SK-N-SH (cell line): ENCODE measurements around the gene CNKSR2. TPM values are rescaled to one million over a fixed set of nuclear protein-coding genes. Genes with fewer than 3 reads are reported as not detected.

Experiments used
- CTCF ChIA-PET: fragments of 300-600, 350-600 bp; formaldehyde crosslinking; extraction: SDS; loops from one replicate; lab custom pipeline; 2021; lab: Yijun Ruan, JAX
- POLR2A ChIA-PET: fragments of 350-600 bp; sonication (Branson Sonifier 250); formaldehyde crosslinking; extraction: SDS; loops from one replicate; lab custom pipeline; 2020; ENCODE audit warnings: antibody characterized with exemption, inconsistent platforms; lab: Yijun Ruan, JAX
- DNase-seq: peaks from one replicate; pipeline ENCODE4 v3.0.0; 2012
- H2AFZ ChIP-seq: fragments of 200-600 bp; sonication (generic); 2 replicates; pipeline ENCODE4 v1.8.1; 2016; ENCODE audit warnings: antibody characterized with exemption, mild to moderate bottlenecking, low read depth
- H3F3A ChIP-seq: fragments of 200-600 bp; sonication (generic); replicated peaks from 2 replicates; pipeline ENCODE3; 2016; ENCODE audit warnings: antibody characterized with exemption, mild to moderate bottlenecking; ENCODE audit not compliant: insufficient read depth
- H3K27ac ChIP-seq, 2 experiments: fragments of 200-500 bp in 1 of 2; fragments of 200-600 bp in 1 of 2; sonication (Bioruptor generic) in 1 of 2; sonication (generic), shearing (Covaris generic) in 1 of 2; 2 replicates each; pipeline versions ENCODE4 v1.5.1 to v1.6.1; 2014 to 2016; ENCODE audit warnings: low read depth in 2 of 2, inconsistent platforms in 1 of 2, low read length in 1 of 2, mild to moderate bottlenecking in 1 of 2, mixed read lengths in 1 of 2
- H3K27me3 ChIP-seq: fragments of 200-600 bp; sonication (generic), shearing (Covaris generic); 2 replicates; pipeline ENCODE4 v1.6.1; 2016; ENCODE audit warnings: mixed run types; ENCODE audit not compliant: insufficient read depth
- H3K36me3 ChIP-seq, 2 experiments: fragments of 200-500 bp in 1 of 2; fragments of 200-600 bp in 1 of 2; sonication (Bioruptor generic) in 1 of 2; sonication (generic) in 1 of 2; replicated peaks in 1 of 2; 2 replicates each; pipeline versions ENCODE3 to v1.5.1; 2014 to 2016; ENCODE audit warnings: low read length in 1 of 2, mild to moderate bottlenecking in 1 of 2; ENCODE audit not compliant: insufficient read depth in 2 of 2, control insufficient read depth in 1 of 2
- H3K4me1 ChIP-seq, 2 experiments: fragments of 200-500 bp in 1 of 2; fragments of 200-600 bp in 1 of 2; sonication (Bioruptor generic) in 1 of 2; sonication (generic), shearing (Covaris generic) in 1 of 2; 2 replicates each; pipeline versions ENCODE4 v1.5.1 to v1.6.1; 2014 to 2016; ENCODE audit warnings: low read depth in 1 of 2, low read length in 1 of 2, mixed run types in 1 of 2; ENCODE audit not compliant: insufficient read depth in 2 of 2, control insufficient read depth in 1 of 2
- H3K4me2 ChIP-seq: fragments of 200-600 bp; sonication (generic), shearing (Covaris generic); 2 replicates; pipeline ENCODE4 v1.6.1; 2017; ENCODE audit warnings: mixed run types
- H3K4me3 ChIP-seq, 2 experiments: fragments of 200-500 bp in 1 of 2; fragments of 200-600 bp in 1 of 2; sonication (Bioruptor generic) in 1 of 2; sonication (generic), shearing (Covaris generic) in 1 of 2; 2 replicates each; pipeline versions ENCODE4 v1.5.1 to v1.8.1; 2014 to 2016; ENCODE audit warnings: low read depth in 2 of 2, inconsistent platforms in 1 of 2, low read length in 1 of 2, mild to moderate bottlenecking in 1 of 2, mixed read lengths in 1 of 2, moderate library complexity in 1 of 2
- H3K79me2 ChIP-seq: fragments of 200-600 bp; sonication (generic); 2 replicates; pipeline ENCODE4 v1.8.1; 2017; ENCODE audit warnings: mild to moderate bottlenecking; ENCODE audit not compliant: insufficient read depth
- H3K9ac ChIP-seq: fragments of 200-600 bp; sonication (generic); 2 replicates; pipeline ENCODE4 v1.6.1; 2017; ENCODE audit warnings: mixed run types
- H3K9me2 ChIP-seq: fragments of 200-600 bp; sonication (generic); 2 replicates; pipeline ENCODE4 v1.6.1; 2017; ENCODE audit warnings: mixed run types
- H3K9me3 ChIP-seq: fragments of 200-600 bp; sonication (generic); 2 replicates; pipeline ENCODE4 v1.6.1; 2017; ENCODE audit warnings: mixed run types, mild to moderate bottlenecking, moderate library complexity
- H4K20me1 ChIP-seq: fragments of 200-600 bp; sonication (generic); 2 replicates; pipeline ENCODE4 v1.6.1; 2017; ENCODE audit warnings: mild to moderate bottlenecking, mixed run types; ENCODE audit not compliant: insufficient read depth
- CHD2 ChIP-seq: fragments of 150-350 bp; IDR thresholded peaks from 2 replicates; pipeline ENCODE4 v1.6.1; 2018; ENCODE audit warnings: low read length; ENCODE audit not compliant: partially characterized antibody
- ELF1 ChIP-seq: IDR thresholded peaks from 2 replicates; pipeline ENCODE4 v1.4.0; 2012
- EP300 ChIP-seq, 2 experiments: IDR thresholded peaks; 2 replicates each; pipeline versions ENCODE4 v1.4.0 to v1.6.1; 2012; ENCODE audit warnings: borderline replicate concordance in 1 of 2, low read depth in 1 of 2, low read length in 1 of 2
- EZH2phosphoT487 ChIP-seq: fragments of 200-600 bp; sonication (generic); IDR thresholded peaks from 2 replicates; pipeline ENCODE4 v1.6.1; 2017; ENCODE audit warnings: low read depth, mixed run types, mild to moderate bottlenecking, antibody characterized with exemption, moderate library complexity, borderline replicate concordance
- FOXJ3 ChIP-seq: sonication (generic); formaldehyde crosslinking; IDR thresholded peaks from 2 replicates; pipeline ENCODE4 v1.5.1; 2020; ENCODE audit warnings: mild to moderate bottlenecking, missing genetic modification reagents
- FOXM1 ChIP-seq: IDR thresholded peaks from 2 replicates; pipeline ENCODE4 v1.4.0; 2012; ENCODE audit warnings: low read depth, mild to moderate bottlenecking
- GABPA ChIP-seq: IDR thresholded peaks from 2 replicates; pipeline ENCODE4 v1.4.0; 2012; ENCODE audit warnings: low read depth, mild to moderate bottlenecking
- GATA2 ChIP-seq: sonication (generic); formaldehyde crosslinking; IDR thresholded peaks from 2 replicates; pipeline ENCODE4 v1.5.0; 2020; ENCODE audit warnings: mild to moderate bottlenecking, missing genetic modification reagents
- MEF2A ChIP-seq: IDR thresholded peaks from 2 replicates; pipeline ENCODE4 v1.4.0; 2012; ENCODE audit warnings: low read depth, borderline replicate concordance
- MXI1 ChIP-seq: IDR thresholded peaks from 2 replicates; pipeline ENCODE4 v1.6.1; 2012; ENCODE audit warnings: mild to moderate bottlenecking, low read depth, low read length, improper control_type of control experiment
- NFIC ChIP-seq: IDR thresholded peaks from 2 replicates; pipeline ENCODE4 v1.4.0; 2012; ENCODE audit warnings: borderline replicate concordance
- RAD21 ChIP-seq: IDR thresholded peaks from 2 replicates; pipeline ENCODE4 v1.6.1; 2012; ENCODE audit warnings: mild to moderate bottlenecking, low read length
- TCF12 ChIP-seq: IDR thresholded peaks from 2 replicates; pipeline ENCODE4 v1.4.0; 2012
- TEAD4 ChIP-seq: IDR thresholded peaks from 2 replicates; pipeline ENCODE4 v1.4.0; 2012; ENCODE audit warnings: mild to moderate bottlenecking, borderline replicate concordance; ENCODE audit not compliant: insufficient read depth
- WGBS: methylation state at CpG from one replicate; pipeline ENCODE4 v1.1.6; 2017; ENCODE audit warnings: low lambda C conversion rate; 5-methylcytosine and 5-hydroxymethylcytosine counted together
- polyA plus RNA-seq, 3 experiments: library from polyadenylated mRNA; depleted of rRNA; stranded (reverse); fragments of >200 nt; gene quantifications; 2 replicates each; pipeline ENCODE4 v1.2.3, GENCODE V29; 2012
- TF ChIP-seq, protein P1 (sequence below): fragments of 150-350 bp; IDR thresholded peaks from 2 replicates; pipeline ENCODE4 v1.6.1; 2016; ENCODE audit warnings: mild to moderate bottlenecking, low read depth, low read length
- TF ChIP-seq, protein P2 (sequence below): IDR thresholded peaks from 2 replicates; pipeline ENCODE4 v1.4.0; 2012; ENCODE audit warnings: low read depth, borderline replicate concordance
- TF ChIP-seq, protein P3 (sequence below): fragments of 200-600 bp; sonication (generic); IDR thresholded peaks from 2 replicates; pipeline ENCODE4 v1.6.1; 2017; ENCODE audit warnings: antibody characterized with exemption, mild to moderate bottlenecking, moderate library complexity
- TF ChIP-seq, protein P4 (sequence below): IDR thresholded peaks from 2 replicates; pipeline ENCODE4; 2012
- TF ChIP-seq, protein P5 (sequence below): IDR thresholded peaks from 2 replicates; pipeline ENCODE4 v1.6.1; 2012; ENCODE audit warnings: mild to moderate bottlenecking, low read depth, low read length, moderate library complexity

CNKSR2 gene
- polyA plus RNA-seq, 1 of the 3 experiments (the other 2 are of a cell fraction) = 0.03 TPM

DNA sequence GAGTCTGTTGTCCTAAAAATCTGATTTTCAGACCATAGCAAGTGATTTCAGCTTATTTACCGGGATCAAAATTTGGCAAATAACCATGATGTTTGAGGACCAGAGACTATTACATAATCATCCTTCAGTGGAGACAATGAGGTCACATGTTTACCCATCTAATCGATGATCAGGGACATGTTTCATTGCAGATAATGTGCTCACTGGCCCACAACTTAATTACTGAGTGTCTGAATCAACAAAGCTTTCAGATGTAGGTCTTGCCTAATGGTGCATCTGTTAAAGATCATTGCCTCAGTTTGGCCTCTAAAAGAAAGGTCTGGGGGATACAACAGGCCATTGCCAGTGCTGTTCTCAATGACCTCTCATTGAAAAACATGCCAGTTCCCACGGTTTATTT, 326.7 kb downstream of the CNKSR2 start:
- Histone ChIP-seq H3K27me3 (no peaks in the 10 kb centered on the region), H3K9me3 (no peaks in the 10 kb centered on the region), H3K9me2 (no peaks in the 10 kb centered on the region), H3K9ac (no peak overlapping the region), H3K4me3 (no peak overlapping the region)
- CTCF ChIA-PET = interaction anchor here (0.9 kb wide), 1 partner anchor 10 kb away, joined by 3 read pairs; no protein-coding TSS in a partner anchor
- peak; percentile 24 for DNase-seq
- TF ChIP-seq FOXJ3 (no peak), CHD2 (no peak), MXI1 (no peak), TEAD4 (no peak), EP300 (IDR thresholded peaks at IDR 0.05; ENCODE audit: borderline replicate concordance in 1 of 2, low read depth in 1 of 2, low read length in 1 of 2) (peak in 1 of 2 experiments; percentile 81; a peak in 2 of 4 replicates), RAD21 (no peak), TCF12 (peak; percentile 30; the same call in 1 of the 2 replicates), GABPA (no peak), FOXM1 (no peak), EZH2phosphoT487 (no peak), NFIC (no peak), ELF1 (no peak), GATA2 (CRISPR knock-in tag) (peak; percentile 70), MEF2A (no peak)
- TF ChIP-seq, protein P1, sequence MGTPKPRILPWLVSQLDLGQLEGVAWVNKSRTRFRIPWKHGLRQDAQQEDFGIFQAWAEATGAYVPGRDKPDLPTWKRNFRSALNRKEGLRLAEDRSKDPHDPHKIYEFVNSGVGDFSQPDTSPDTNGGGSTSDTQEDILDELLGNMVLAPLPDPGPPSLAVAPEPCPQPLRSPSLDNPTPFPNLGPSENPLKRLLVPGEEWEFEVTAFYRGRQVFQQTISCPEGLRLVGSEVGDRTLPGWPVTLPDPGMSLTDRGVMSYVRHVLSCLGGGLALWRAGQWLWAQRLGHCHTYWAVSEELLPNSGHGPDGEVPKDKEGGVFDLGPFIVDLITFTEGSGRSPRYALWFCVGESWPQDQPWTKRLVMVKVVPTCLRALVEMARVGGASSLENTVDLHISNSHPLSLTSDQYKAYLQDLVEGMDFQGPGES = no peak
- TF ChIP-seq, protein P2, sequence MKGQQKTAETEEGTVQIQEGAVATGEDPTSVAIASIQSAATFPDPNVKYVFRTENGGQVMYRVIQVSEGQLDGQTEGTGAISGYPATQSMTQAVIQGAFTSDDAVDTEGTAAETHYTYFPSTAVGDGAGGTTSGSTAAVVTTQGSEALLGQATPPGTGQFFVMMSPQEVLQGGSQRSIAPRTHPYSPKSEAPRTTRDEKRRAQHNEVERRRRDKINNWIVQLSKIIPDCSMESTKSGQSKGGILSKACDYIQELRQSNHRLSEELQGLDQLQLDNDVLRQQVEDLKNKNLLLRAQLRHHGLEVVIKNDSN = no peak
- TF ChIP-seq, protein P3, sequence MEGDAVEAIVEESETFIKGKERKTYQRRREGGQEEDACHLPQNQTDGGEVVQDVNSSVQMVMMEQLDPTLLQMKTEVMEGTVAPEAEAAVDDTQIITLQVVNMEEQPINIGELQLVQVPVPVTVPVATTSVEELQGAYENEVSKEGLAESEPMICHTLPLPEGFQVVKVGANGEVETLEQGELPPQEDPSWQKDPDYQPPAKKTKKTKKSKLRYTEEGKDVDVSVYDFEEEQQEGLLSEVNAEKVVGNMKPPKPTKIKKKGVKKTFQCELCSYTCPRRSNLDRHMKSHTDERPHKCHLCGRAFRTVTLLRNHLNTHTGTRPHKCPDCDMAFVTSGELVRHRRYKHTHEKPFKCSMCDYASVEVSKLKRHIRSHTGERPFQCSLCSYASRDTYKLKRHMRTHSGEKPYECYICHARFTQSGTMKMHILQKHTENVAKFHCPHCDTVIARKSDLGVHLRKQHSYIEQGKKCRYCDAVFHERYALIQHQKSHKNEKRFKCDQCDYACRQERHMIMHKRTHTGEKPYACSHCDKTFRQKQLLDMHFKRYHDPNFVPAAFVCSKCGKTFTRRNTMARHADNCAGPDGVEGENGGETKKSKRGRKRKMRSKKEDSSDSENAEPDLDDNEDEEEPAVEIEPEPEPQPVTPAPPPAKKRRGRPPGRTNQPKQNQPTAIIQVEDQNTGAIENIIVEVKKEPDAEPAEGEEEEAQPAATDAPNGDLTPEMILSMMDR = no peak
- TF ChIP-seq, protein P4, sequence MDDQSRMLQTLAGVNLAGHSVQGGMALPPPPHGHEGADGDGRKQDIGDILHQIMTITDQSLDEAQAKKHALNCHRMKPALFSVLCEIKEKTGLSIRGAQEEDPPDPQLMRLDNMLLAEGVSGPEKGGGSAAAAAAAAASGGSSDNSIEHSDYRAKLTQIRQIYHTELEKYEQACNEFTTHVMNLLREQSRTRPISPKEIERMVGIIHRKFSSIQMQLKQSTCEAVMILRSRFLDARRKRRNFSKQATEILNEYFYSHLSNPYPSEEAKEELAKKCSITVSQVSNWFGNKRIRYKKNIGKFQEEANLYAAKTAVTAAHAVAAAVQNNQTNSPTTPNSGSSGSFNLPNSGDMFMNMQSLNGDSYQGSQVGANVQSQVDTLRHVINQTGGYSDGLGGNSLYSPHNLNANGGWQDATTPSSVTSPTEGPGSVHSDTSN = no peak
- TF ChIP-seq, protein P5, sequence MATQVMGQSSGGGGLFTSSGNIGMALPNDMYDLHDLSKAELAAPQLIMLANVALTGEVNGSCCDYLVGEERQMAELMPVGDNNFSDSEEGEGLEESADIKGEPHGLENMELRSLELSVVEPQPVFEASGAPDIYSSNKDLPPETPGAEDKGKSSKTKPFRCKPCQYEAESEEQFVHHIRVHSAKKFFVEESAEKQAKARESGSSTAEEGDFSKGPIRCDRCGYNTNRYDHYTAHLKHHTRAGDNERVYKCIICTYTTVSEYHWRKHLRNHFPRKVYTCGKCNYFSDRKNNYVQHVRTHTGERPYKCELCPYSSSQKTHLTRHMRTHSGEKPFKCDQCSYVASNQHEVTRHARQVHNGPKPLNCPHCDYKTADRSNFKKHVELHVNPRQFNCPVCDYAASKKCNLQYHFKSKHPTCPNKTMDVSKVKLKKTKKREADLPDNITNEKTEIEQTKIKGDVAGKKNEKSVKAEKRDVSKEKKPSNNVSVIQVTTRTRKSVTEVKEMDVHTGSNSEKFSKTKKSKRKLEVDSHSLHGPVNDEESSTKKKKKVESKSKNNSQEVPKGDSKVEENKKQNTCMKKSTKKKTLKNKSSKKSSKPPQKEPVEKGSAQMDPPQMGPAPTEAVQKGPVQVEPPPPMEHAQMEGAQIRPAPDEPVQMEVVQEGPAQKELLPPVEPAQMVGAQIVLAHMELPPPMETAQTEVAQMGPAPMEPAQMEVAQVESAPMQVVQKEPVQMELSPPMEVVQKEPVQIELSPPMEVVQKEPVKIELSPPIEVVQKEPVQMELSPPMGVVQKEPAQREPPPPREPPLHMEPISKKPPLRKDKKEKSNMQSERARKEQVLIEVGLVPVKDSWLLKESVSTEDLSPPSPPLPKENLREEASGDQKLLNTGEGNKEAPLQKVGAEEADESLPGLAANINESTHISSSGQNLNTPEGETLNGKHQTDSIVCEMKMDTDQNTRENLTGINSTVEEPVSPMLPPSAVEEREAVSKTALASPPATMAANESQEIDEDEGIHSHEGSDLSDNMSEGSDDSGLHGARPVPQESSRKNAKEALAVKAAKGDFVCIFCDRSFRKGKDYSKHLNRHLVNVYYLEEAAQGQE = no peak
- TF ChIP-seq, all 33 proteins: peak for 3
- Histone ChIP-seq H3K4me1 (no peaks in the 10 kb centered on the region; a peak in 1 of 4 replicates), H3K27ac (no peak overlapping the region), H3K36me3 (no peaks in the 10 kb centered on the region), H4K20me1 (no peaks in the 10 kb centered on the region), H3K4me2 (no peak overlapping the region), H3K79me2 (no peaks in the 10 kb centered on the region), H3F3A (no peaks in the 10 kb centered on the region), H2AFZ (no peak overlapping the region)
- POLR2A ChIA-PET = no interaction called here
- 2% methylated on average over 3 of the region's 3 CpGs for WGBS
